DMS53 (cell line): Measurements from ENCODE around the gene CHN1.

ENCODE experiments used
- DNase-seq: peaks from one replicate; lab custom pipeline; 2025; lab: John Stamatoyannopoulos, UW

The CHN1 gene

GRCh38 chr2:174785481-174785880, 219.7 kb downstream of the CHN1 start:
- DNase-seq = no peak

DNA sequence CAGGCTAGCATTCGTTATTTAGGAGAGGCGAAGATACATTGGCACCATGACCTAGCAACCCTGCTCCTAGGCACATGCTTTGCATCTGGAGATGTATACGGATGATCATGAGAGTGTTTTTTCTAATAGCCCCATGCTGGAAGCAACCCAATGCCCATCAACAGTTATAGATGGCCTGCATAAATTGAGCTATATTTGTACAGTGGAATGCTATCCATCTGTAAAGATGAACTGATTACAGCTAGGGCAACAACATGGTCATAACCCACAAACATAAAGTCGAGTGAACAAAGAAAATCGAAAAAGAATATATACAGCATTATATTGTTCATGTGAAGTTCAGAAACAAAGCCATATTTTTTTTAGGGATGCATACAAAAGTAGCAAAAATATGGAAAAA, 220.3 kb downstream of the CHN1 start:
- DNase-seq = no peak

- no peak for DNase-seq
Measured at GRCh38 chr2:174784316-174784715, 220.9 kb downstream of the CHN1 start.

GRCh38 chr2:174781996-174782395, 223.2 kb downstream of the CHN1 start:
- no peak for DNase-seq

GRCh38 chr2:174781298-174781697, 223.9 kb downstream of the CHN1 start:
- DNase-seq = no peak

DNA sequence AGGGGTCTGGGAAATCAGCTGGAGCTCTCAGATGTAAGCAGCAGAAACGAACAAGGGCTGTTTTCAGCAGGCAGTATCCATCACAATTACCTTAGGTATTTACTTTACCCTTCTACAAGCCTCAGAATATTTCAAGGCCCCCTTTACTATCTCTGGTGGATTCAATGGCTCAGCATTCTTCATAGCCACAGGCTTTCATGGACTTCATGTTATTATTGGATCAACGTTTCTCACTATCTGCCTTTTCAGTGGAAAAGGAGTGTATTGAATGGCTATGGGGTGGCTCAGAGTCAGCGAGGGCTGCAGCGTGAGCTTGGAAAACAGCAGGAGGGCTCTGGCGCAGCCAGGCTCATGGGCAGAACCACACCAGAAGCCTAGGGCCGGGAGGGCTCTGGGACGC, 224.3 kb downstream of the CHN1 start:
- DNase-seq = no peak

GRCh38 chr2:174780191-174780840, 224.9 kb downstream of the CHN1 start:
- DNase-seq = no peak

DNA sequence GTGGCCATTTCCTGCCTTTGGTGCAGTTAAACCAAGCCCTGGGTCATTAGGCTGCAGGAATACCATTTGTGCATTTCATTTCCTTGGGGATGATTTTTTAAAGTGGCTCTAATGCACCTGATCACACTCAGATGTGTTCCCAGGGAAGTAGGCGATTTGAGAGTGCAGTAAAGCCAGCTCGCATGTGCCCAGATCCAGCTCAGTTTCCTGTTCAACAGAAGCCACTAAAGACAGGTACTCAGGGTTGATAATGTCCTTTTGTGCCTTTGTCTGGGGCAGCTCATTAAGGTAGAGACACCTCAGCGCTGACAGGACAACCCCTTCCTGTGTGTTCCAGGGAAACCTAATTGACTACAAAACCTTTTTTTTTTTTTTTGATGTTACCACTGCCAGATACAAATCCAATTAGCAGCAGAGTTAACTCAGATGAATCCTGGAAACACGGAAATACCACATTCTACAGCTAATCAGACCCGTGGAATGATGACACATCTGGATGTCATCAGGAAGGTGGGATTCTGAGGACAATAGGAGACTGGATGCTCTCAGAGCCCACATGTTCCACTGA, 225.7 kb downstream of the CHN1 start:
- no peak for DNase-seq

GRCh38 chr2:174778085-174778981, 226.8 kb downstream of the CHN1 start:
- DNase-seq = no peak

DNA sequence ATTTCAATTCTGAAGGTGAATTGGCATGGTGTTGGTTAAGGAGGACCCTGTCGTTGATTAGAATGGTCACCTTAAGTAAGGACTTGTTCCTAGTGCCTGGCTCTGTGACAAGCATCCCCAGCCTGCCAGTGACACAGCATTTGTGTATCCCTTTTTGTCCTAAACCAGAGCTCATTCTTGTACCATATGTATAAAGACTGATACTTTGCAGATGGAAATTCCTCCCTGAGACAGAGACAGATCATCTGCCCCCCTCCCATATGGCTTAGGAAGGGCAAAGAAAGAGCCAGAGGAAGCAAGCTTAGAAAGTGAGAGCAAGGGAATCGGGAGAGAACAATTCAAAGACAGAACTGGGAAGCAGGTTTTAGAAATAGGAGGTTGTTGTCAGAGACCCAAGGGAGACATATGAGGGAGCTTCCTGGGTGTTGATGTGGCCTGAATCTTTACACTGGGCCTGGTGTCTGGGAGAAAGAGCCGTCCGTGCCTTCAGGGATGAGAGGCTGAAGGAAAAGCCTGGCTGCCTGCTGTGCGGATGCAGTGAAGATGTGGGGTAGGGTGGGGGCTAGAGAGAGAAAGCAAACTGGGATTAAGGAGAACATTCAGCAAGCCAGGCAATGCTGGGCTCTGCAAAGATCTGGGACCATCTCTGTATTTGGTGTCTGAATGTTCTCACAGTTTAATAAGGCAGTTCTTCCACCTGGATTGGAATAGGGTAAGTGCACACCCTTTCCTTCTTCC, 227.7 kb downstream of the CHN1 start:
- no peak for DNase-seq

- DNase-seq = no peak
Measured at GRCh38 chr2:174776675-174777074, 228.5 kb downstream of the CHN1 start.

DNA sequence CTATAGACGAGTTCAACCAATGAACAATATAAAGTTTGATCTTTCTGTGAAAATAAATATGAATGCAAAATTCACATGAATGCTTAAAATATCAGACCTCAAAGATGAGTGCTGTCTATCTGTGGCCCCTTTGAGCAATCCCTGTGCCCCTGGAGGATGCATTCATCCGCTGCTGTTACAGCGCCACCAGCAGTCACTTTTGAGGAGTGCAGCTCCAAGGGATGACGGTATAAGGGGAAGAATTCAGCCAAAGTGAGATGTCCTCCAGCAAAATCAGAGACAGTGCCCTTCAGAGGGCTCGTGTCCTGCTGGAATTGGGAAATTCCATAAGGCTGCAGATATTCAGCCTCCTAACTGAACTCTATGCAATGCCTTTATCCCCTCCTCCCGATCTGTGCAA, 229.0 kb downstream of the CHN1 start:
- DNase-seq = peak; percentile 33

- peak; percentile 47 for DNase-seq
Measured at GRCh38 chr2:174775571-174775980, 229.6 kb downstream of the CHN1 start.

- DNase-seq = no peak
Measured at GRCh38 chr2:174774886-174775285, 230.3 kb downstream of the CHN1 start.

- DNase-seq = no peak
Measured at GRCh38 chr2:174773215-174773614, 232.0 kb downstream of the CHN1 start.

DNA sequence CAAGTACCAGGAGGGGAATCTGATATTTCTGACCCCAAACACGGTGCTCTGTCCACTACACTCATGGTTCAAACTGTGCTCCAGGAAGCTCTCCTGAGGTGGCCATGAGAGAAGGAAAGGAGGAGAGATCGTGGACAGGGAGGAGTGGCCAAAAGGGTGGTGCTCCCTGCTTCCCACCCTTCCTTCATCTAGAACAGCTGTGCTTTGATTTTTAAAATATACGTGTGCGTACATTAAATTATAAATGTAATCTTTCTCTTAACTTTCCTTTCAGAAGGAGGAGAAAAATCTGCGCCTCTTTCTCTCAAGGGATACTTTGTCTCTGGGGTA, 232.7 kb downstream of the CHN1 start:
- no peak for DNase-seq

DNA sequence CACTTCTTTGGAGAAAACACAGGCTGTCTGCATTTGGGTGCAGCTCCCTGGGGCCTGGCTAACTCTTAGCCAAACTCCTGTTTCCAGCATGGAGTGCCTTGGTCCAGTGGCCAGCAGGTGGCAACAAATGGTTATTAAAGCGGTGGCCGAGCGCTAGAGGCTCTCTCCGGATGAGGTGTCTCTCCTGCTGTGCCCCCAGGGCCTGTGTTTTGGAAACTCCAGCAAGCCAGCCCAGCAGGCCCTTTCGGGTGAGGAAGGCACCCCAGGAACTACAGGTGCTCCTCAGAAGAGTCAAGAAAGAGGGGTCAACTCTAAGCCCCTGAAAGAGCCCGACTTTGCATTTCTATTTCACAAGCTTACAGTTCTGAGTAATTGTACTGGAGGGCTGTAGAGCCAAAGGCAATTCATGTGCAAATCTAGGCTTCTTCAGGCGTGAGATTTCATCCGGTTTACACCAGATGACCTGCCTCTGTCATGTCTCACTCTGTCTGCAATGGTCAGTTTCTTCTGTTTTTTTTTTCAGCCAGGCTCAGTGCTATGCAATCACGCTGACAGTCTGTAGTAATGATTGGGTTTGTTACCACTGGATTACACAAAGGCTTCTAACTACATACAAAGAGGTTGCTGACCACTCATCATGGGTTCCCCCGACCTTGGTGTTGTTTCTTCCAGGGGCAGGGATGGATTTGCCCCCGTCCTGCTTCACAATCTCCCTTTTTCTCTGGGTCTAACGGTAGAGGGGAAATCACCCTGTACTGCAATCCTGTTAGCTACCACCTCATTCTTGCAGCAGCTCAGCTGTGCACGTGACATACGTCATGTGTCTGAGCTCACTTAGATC, 233.3 kb downstream of the CHN1 start:
- peak; percentile 90 for DNase-seq

- no peak for DNase-seq
Measured at GRCh38 chr2:174771136-174771535, 234.0 kb downstream of the CHN1 start.

DNA sequence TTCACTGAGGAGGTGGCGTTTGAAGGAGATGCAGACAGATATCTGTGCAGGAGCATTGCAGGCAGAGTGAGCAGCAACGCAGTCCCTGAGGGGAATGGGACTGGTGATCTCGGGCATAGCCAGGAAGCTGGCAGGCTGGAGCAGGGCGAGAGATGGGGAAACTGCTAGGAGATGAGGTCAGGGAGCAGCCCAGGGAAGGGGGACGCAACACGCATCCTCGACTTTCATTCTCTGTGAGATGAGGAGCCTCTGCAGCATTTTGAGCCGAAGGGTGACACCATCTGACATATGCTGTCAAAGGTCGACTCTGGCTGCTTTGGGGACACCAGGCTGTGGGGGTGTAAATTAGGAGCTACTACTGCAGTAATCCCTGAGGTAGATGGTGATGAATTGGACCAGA, 236.6 kb downstream of the CHN1 start:
- no peak for DNase-seq

DNA sequence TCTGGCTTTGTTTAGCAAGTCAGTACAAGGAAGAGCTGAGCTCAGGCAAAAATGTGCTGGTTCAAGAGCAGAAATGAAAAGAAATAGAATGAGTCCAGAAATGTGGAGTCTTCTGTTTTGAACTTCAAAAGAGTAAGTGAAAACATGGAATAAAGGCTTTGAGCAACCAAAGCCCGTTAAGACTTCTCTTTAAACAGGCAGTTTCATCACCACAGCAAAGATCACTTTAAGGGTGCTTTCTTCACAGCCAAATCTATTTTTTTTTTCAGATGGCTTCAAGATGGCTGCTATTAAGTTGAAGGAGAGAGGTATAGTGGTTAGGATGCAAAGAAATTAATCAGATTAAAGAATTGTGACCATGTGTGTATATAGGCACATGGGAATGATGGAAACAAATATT, 238.9 kb downstream of the CHN1 start:
- DNase-seq = no peak

- no peak for DNase-seq
Measured at GRCh38 chr2:174765576-174765975, 239.6 kb downstream of the CHN1 start.
